Ecto neural progenitor cell (in vitro differentiated cells): Measurements from ENCODE around the gene ST3GAL4.
"Not testable (repeated sequence)": the region's sequence is repeated elsewhere in the genome, so short reads cannot be mapped to it uniquely, and the experiment has no call there.

Source experiments
- DNase-seq: peaks from one replicate; pipeline ENCODE4 v3.0.0-alpha.2; 2018; ENCODE audit warnings: low spot score

The ST3GAL4 gene

GRCh38 chr11:126346586-126346940, 8.9 kb upstream of the ST3GAL4 start:
- DNase-seq, result no peak

GRCh38 chr11:126346946-126347345, 8.5 kb upstream of the ST3GAL4 start:
- DNase-seq, result not testable (repeated sequence)

GRCh38 chr11:126347751-126348668, 7.5 kb upstream of the ST3GAL4 start:
- no peak for DNase-seq

GRCh38 chr11:126348806-126349582, 6.5 kb upstream of the ST3GAL4 start:
- DNase-seq, result no peak

GRCh38 chr11:126350836-126351235, 4.7 kb upstream of the ST3GAL4 start:
- no peak for DNase-seq

GRCh38 chr11:126352163-126352562, 3.3 kb upstream of the ST3GAL4 start:
- DNase-seq, result no peak

GRCh38 chr11:126352934-126353801, 2.3 kb upstream of the ST3GAL4 start:
- no peak for DNase-seq

- DNase-seq, result no peak
Observed at GRCh38 chr11:126354631-126355323, 709 bp upstream of the ST3GAL4 start.

GRCh38 chr11:126355926-126356897, 726 bp downstream of the ST3GAL4 start:
- peak; percentile 71 for DNase-seq

- DNase-seq, result no peak
Observed at GRCh38 chr11:126357055-126357962, 1.8 kb downstream of the ST3GAL4 start.

GRCh38 chr11:126357969-126358762, 2.7 kb downstream of the ST3GAL4 start:
- no peak for DNase-seq

- DNase-seq, result no peak
Observed at GRCh38 chr11:126358763-126359160, 3.3 kb downstream of the ST3GAL4 start.

- DNase-seq, result peak; percentile 28
Observed at GRCh38 chr11:126359431-126360048, 4.1 kb downstream of the ST3GAL4 start.

- DNase-seq, result no peak
Observed at GRCh38 chr11:126360049-126360446, 4.6 kb downstream of the ST3GAL4 start.

GRCh38 chr11:126361400-126361799, 5.9 kb downstream of the ST3GAL4 start:
- DNase-seq, result no peak

- DNase-seq, result no peak
Observed at GRCh38 chr11:126362879-126363655, 7.6 kb downstream of the ST3GAL4 start.

- peak; percentile 69 for DNase-seq
Observed at GRCh38 chr11:126363706-126364248, 8.3 kb downstream of the ST3GAL4 start.
